GM18502 (cell line): Measurements from ENCODE around the gene TOMM40.
"Not testable (repeated sequence)": the region's sequence is repeated elsewhere in the genome, so short reads cannot be mapped to it uniquely, and the experiment has no call there.

ENCODE experiments used
- ATAC-seq: cut with Tn5 transposase; IDR thresholded peaks from one replicate; pipeline ENCODE4 v1.9.1; 2021; ENCODE audit warnings: mild to moderate bottlenecking; ENCODE audit not compliant: unreplicated experiment, poor library complexity

TOMM40 gene

GRCh38 chr19:44924243-44924725 lies 33.2 kb downstream of the TOMM40 start:
- no peak for ATAC-seq

- no peak for ATAC-seq
Measured at GRCh38 chr19:44925114-44925891, 34.2 kb downstream of the TOMM40 start.

GRCh38 chr19:44926245-44927077 lies 35.4 kb downstream of the TOMM40 start:
- ATAC-seq, result not testable (repeated sequence)

GRCh38 chr19:44927746-44928145 lies 36.7 kb downstream of the TOMM40 start:
- no peak for ATAC-seq

GRCh38 chr19:44930088-44930487 lies 39.0 kb downstream of the TOMM40 start:
- ATAC-seq, result no peak

- no peak for ATAC-seq
Measured at GRCh38 chr19:44931541-44931940, 40.5 kb downstream of the TOMM40 start.

- ATAC-seq, result no peak
Measured at GRCh38 chr19:44939668-44940067, 48.6 kb downstream of the TOMM40 start.

GRCh38 chr19:44942067-44942571 lies 51.1 kb downstream of the TOMM40 start, which contains the start of gene APOC4:
Gene APOC4 (plus strand): TSS chr19:44942237. CDS start chr19:44942278, 41 bp downstream.
- ATAC-seq, result no peak

- ATAC-seq, result no peak
Measured at GRCh38 chr19:44943801-44944249, 52.8 kb downstream of the TOMM40 start.

- no peak for ATAC-seq
Measured at GRCh38 chr19:44947041-44947581, 56.1 kb downstream of the TOMM40 start.

GRCh38 chr19:44948237-44948636 lies 57.2 kb downstream of the TOMM40 start:
- ATAC-seq, result no peak

- ATAC-seq, result no peak
Measured at GRCh38 chr19:44948763-44949374, 57.8 kb downstream of the TOMM40 start.

- no peak for ATAC-seq
Measured at GRCh38 chr19:44949550-44949949, 58.5 kb downstream of the TOMM40 start.

- no peak for ATAC-seq
Measured at GRCh38 chr19:44951179-44952159, 60.4 kb downstream of the TOMM40 start.
